ENCODE data around the gene GBX2.
A peak's percentile ranks its signal among the peaks of the same experiment; 100 is the strongest.

Gene GBX2

GRCh38 chr2:236170590-236171165, 2.5 kb upstream of the GBX2 start:
- in situ Hi-C loops (cut with HindIII; ENCODE audit: low sequenced_read_pairs): no loop called here
- no peak for TF ChIP-seq CTCF (IDR thresholded peaks at IDR 0.05; ENCODE audit: low read depth, low read length)
- no peak for DNase-seq (ENCODE audit: low read depth, low spot score)
- no peak overlapping the region for H3K4me3 ChIP-seq (ENCODE audit: low read depth, low read length)

DNA sequence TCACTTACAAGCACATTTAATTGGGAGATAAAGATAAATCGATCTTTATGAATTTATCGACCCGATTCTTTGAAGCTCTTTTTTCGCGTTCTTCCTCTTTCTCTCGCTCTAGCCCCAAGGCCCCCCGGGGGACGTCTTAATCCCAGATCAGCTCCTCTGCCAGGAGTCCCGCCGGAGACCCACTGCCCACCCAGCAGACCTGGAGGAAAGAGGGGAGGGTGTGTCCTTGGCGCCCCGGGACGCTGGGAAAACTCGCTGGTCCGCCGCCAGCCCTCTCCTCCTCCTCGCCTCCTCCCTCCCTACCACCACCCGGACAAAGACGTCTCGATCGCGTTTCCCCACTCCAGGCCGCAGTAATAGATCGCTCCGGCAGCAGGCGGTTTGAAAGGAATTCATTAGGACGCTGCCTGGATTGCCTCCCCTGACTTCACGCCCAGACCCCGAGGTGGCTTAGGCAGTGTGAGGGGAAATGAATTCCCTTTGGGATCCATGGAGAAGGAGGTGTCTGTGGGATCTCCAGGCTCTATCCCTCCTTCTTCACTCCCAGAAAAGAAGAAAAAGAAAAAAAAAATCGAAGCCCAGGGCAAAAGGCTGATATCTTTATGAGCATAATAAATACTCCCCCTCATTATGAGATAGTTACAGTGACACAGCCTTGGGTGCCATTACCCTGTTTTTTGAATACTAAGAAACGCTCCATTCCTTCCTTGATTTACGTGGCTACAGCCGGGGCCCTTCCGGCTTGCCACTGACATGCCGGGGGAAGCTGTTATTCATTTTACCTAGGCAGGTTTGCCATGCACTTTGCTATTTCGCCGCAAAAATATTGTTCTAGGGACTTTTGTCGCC, 1.8 kb upstream of the GBX2 start:
- in situ Hi-C loops (cut with HindIII; ENCODE audit: low sequenced_read_pairs): no loop called here
- H3K4me3 ChIP-seq (ENCODE audit: low read depth, low read length): no peak overlapping the region
- no peak for DNase-seq (ENCODE audit: low read depth, low spot score)
- TF ChIP-seq CTCF (IDR thresholded peaks at IDR 0.05; ENCODE audit: low read depth, low read length): no peak

DNA sequence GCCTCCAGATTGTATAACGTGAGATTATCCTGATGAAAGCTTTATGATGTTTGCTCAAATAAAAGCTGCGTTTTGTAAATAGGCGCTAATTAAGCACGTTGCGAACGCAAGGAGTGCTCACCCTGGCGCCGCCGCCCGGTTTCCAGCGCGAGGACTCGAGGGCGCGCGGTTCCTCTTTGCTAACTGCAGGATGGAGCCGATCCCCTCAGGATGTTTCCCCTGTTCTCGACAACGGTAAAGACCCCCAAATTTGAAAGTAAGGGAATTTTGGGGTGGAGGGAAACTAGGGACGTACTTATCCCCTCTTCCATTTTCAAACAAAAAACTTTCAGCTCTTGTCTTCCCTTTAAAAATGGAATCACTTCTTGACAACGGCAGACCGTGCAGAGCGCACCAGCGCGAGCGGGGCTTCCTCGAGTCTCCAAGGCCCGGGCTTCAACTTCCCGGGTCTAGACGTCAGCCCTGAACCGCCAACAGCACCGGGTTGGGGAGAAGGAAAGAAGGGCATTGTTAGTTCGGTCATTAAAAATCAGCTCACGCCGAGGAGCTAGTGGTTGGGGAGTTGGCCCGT, 1.1 kb upstream of the GBX2 start:
- DNase-seq (ENCODE audit: low read depth, low spot score): no peak
- in situ Hi-C loops (cut with HindIII; ENCODE audit: low sequenced_read_pairs): no loop called here
- no peak overlapping the region for H3K4me3 ChIP-seq (ENCODE audit: low read depth, low read length)
- no peak for TF ChIP-seq CTCF (IDR thresholded peaks at IDR 0.05; ENCODE audit: low read depth, low read length)

DNA sequence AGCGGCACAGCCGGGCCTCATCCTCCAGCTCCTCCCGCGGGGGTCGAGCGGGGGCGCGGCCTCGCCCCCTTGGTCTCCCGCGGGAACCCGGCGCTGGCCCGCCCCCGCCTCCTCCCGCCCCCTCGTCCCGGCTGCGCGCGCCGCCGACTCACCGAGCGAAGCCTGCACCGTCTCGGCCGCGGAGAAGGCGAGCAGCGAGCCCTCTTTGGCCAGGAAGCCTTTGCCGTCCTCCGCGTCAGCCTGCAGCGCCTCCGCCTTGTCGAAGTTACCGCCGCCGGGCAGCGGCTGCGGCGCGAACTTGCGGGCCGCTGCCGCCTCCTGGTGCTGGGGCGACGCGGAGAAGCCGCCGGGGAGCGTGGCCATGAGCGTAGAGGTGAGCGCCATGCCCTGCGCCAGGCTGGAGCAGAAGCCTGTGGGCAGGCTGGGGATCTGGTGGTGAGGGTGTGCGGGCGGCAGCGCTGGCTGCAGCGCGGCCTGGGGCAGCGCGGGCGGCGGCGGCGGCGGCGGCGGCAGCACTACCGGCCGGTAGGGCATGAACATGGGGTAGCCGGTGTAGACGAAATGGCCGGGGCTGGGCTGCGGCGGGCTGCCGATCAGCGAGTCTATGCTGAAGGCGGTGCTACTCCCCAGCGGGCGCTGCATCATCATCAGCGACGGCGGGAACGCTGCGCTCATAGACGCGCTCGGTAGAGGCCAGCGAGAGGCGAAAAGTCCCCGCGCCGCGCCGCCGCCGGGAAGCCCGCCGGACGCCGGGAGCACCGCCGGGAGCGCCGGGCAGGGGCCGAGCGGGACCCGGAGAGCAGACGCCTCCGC, 683 bp downstream of the GBX2 start:
- in situ Hi-C loops (cut with HindIII; ENCODE audit: low sequenced_read_pairs): no loop called here
- peak overlapping the region; percentile 33 for H3K4me3 ChIP-seq (ENCODE audit: low read depth, low read length)
- TF ChIP-seq CTCF (IDR thresholded peaks at IDR 0.05; ENCODE audit: low read depth, low read length): peak; percentile 19
- peak; percentile 55 for DNase-seq (ENCODE audit: low read depth, low spot score)

DNA sequence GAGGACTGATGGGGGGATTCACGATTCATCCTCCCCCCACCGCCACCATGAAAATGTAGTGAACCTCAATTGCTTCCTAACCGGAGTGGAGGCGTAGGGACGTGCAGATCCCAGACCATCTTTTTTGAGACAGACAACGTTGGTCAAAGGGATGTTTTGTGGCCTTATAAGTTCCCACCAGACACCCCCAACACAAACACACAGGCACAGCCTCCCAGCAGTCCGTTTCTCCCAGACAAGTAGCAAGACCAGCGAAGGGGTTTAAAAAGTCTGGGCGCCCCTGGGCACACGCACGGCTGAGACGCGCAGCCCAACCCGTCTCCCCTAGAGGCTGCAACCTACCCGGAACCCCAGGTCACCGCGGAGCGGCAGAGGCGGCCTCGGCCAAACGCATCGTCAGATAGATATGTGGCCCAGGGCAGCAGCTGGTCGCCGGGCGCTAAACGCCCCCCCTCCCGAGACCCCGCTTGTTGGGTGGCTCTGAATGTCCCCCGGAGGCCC, 1.3 kb downstream of the GBX2 start:
- peak overlapping the region; percentile 33 for H3K4me3 ChIP-seq (ENCODE audit: low read depth, low read length)
- in situ Hi-C loops (cut with HindIII; ENCODE audit: low sequenced_read_pairs): no loop called here
- no peak for TF ChIP-seq CTCF (IDR thresholded peaks at IDR 0.05; ENCODE audit: low read depth, low read length)
- DNase-seq (ENCODE audit: low read depth, low spot score): no peak

All from astrocyte of the spinal cord (primary cell).